ENCODE results near the gene MUC13.

- TF ChIP-seq, protein P1, sequence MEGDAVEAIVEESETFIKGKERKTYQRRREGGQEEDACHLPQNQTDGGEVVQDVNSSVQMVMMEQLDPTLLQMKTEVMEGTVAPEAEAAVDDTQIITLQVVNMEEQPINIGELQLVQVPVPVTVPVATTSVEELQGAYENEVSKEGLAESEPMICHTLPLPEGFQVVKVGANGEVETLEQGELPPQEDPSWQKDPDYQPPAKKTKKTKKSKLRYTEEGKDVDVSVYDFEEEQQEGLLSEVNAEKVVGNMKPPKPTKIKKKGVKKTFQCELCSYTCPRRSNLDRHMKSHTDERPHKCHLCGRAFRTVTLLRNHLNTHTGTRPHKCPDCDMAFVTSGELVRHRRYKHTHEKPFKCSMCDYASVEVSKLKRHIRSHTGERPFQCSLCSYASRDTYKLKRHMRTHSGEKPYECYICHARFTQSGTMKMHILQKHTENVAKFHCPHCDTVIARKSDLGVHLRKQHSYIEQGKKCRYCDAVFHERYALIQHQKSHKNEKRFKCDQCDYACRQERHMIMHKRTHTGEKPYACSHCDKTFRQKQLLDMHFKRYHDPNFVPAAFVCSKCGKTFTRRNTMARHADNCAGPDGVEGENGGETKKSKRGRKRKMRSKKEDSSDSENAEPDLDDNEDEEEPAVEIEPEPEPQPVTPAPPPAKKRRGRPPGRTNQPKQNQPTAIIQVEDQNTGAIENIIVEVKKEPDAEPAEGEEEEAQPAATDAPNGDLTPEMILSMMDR (IDR thresholded peaks at IDR 0.05; ENCODE audit: poor library complexity) = no peak
- TF ChIP-seq EZH2 (IDR thresholded peaks at IDR 0.05; ENCODE audit: borderline replicate concordance) = no peak
- TF ChIP-seq EZH2phosphoT487 (IDR thresholded peaks at IDR 0.05; ENCODE audit: low read depth, severe bottlenecking, unreplicated experiment) = no peak
These were observed 61.3 kb downstream of the MUC13 start for GRCh38 chr3:124873226-124873625.

All from hepatocyte (in vitro differentiated cells).